PC-9 (cell line): ENCODE results near the gene SPEG. TPM values are rescaled to one million over a fixed set of nuclear protein-coding genes. Genes with fewer than 3 reads are reported as not detected.

Experiments
- BruUV-seq: library from RNA; stranded (reverse); fragments of 400-500 nt; replicated peaks from 2 replicates; lab custom pipeline; 2021; lab: Mats Ljungman, UMichigan
- CTCF ChIA-PET: fragments of 300-600 bp; sonication (Branson Sonifier 250); formaldehyde crosslinking; loops from one replicate; lab custom pipeline; 2022; ENCODE audit warnings: antibody characterized with exemption; lab: Charles Lee
- POLR2A ChIA-PET: fragments of 300-600 bp; sonication (Branson Sonifier 250); formaldehyde crosslinking; loops from one replicate; lab custom pipeline; 2022; ENCODE audit warnings: antibody characterized with exemption; ENCODE audit not compliant: unreplicated experiment; lab: Charles Lee
- DNase-seq, 2 experiments: peaks; one replicate each; pipeline versions ENCODE4 v3.0.0 to v3.0.0-alpha.2; 2015 to 2022; ENCODE audit warnings: mixed read lengths in 1 of 2
- H2AFZ ChIP-seq: fragments of 200-600 bp; sonication (generic); 2 replicates; pipeline ENCODE4 v1.8.1; 2017; ENCODE audit warnings: antibody characterized with exemption
- H3F3A ChIP-seq: fragments of 200-600 bp; sonication (generic); 2 replicates; pipeline ENCODE4 v1.8.1; 2017; ENCODE audit warnings: antibody characterized with exemption, mild to moderate bottlenecking, low read depth; ENCODE audit not compliant: insufficient read depth
- H3K27ac ChIP-seq: fragments of 200-600 bp; sonication (generic); 2 replicates; pipeline ENCODE4 v1.6.1; 2016; ENCODE audit warnings: mixed run types
- H3K27me3 ChIP-seq: fragments of 200-600 bp; sonication (generic); 2 replicates; pipeline ENCODE4 v1.6.1; 2016; ENCODE audit warnings: low read depth, mixed run types; ENCODE audit not compliant: insufficient read depth
- H3K36me3 ChIP-seq: fragments of 200-600 bp; sonication (generic); 2 replicates; pipeline ENCODE4 v1.6.1; 2016; ENCODE audit warnings: low read depth, mixed run types
- H3K4me1 ChIP-seq: fragments of 200-600 bp; sonication (generic); replicated peaks from 2 replicates; pipeline ENCODE4 v1.6.1; 2016; ENCODE audit warnings: mixed run types; ENCODE audit not compliant: insufficient read depth
- H3K4me2 ChIP-seq: fragments of 200-600 bp; sonication (generic); 2 replicates; pipeline ENCODE4 v1.6.1; 2017; ENCODE audit warnings: mixed run types
- H3K4me3 ChIP-seq: fragments of 200-600 bp; sonication (generic); 2 replicates; pipeline ENCODE4 v1.6.1; 2016; ENCODE audit warnings: mixed run types
- H3K79me2 ChIP-seq: fragments of 200-600 bp; sonication (generic); 2 replicates; pipeline ENCODE4 v1.6.1; 2017; ENCODE audit warnings: low read depth, mixed run types
- H3K9me2 ChIP-seq: fragments of 200-600 bp; sonication (generic); 2 replicates; pipeline ENCODE4 v1.8.1; 2017; ENCODE audit warnings: mild to moderate bottlenecking; ENCODE audit not compliant: insufficient read depth
- H3K9me3 ChIP-seq: fragments of 200-600 bp; sonication (generic); 2 replicates; pipeline ENCODE4 v1.8.1; 2016; ENCODE audit warnings: low read depth; ENCODE audit not compliant: insufficient read depth
- H4K20me1 ChIP-seq: fragments of 200-600 bp; sonication (generic); 2 replicates; pipeline ENCODE4 v1.8.1; 2017; ENCODE audit not compliant: insufficient read depth
- EZH2 ChIP-seq: fragments of 200-600 bp; sonication (generic); IDR thresholded peaks from 2 replicates; pipeline ENCODE4 v1.8.0; 2017; ENCODE audit warnings: antibody characterized with exemption, low read depth
- intact Hi-C: fragments of 100-400 bp; cut with micrococcal nuclease; formaldehyde crosslinking; loops from one replicate; pipeline ENCODE4 v1.10.0; 2022; ENCODE audit not compliant: unreplicated experiment
- total RNA-seq: library from RNA; stranded (reverse); gene quantifications from 2 replicates; pipeline ENCODE4 v1.2.3, GENCODE V29; 2021
- TF ChIP-seq, protein P1 (sequence below): fragments of 200-600 bp; sonication (generic); conservative IDR thresholded peaks from 2 replicates; pipeline ENCODE4 v1.6.1; 2017; ENCODE audit warnings: mixed run types, antibody characterized with exemption, mild to moderate bottlenecking, moderate library complexity

The SPEG gene
- total RNA-seq, 1 experiment from 2014 or later, result 46.8 TPM

DNA sequence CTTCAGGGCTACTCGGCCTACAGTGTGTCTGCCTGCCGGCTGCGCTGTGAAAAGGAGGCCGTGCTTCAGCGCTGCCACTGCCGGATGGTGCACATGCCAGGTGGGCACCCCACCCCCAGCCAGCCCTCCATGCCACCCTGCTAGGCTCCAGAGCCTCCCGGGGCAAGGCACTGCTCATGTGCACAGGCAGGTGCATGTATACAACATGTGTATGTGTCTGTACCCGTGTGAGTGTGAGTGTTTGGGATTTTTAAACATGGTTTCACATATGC lies 97.7 kb downstream of the SPEG start:
- H3K27me3 ChIP-seq, result peaks cover 31% of the 10 kb centered on the region
- no peaks in the 10 kb centered on the region for H4K20me1 ChIP-seq
- H3K79me2 ChIP-seq, result no peaks in the 10 kb centered on the region
- BruUV-seq, result no TSS peak
- no peaks in the 10 kb centered on the region for H3K36me3 ChIP-seq
- no peak overlapping the region for H3K27ac ChIP-seq
- H3K4me3 ChIP-seq, result no peak overlapping the region
- ChIA-PET CTCF (interaction anchor here (0.5 to 0.8 kb wide), 2 partner anchors 10 to 34 kb away, joined by 7 to 9 read pairs; partner anchors contain the start of gene GMPPA), POLR2A (no interaction called here)
- H3K9me3 ChIP-seq, result no peaks in the 10 kb centered on the region
- no peak for TF ChIP-seq EZH2
- TF ChIP-seq, protein P1, sequence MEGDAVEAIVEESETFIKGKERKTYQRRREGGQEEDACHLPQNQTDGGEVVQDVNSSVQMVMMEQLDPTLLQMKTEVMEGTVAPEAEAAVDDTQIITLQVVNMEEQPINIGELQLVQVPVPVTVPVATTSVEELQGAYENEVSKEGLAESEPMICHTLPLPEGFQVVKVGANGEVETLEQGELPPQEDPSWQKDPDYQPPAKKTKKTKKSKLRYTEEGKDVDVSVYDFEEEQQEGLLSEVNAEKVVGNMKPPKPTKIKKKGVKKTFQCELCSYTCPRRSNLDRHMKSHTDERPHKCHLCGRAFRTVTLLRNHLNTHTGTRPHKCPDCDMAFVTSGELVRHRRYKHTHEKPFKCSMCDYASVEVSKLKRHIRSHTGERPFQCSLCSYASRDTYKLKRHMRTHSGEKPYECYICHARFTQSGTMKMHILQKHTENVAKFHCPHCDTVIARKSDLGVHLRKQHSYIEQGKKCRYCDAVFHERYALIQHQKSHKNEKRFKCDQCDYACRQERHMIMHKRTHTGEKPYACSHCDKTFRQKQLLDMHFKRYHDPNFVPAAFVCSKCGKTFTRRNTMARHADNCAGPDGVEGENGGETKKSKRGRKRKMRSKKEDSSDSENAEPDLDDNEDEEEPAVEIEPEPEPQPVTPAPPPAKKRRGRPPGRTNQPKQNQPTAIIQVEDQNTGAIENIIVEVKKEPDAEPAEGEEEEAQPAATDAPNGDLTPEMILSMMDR, result no peak
- DNase-seq, result no peak
- no peaks in the 10 kb centered on the region for H3K4me1 ChIP-seq
- no peak overlapping the region for H3K4me2 ChIP-seq
- no peaks in the 10 kb centered on the region for H3K9me2 ChIP-seq
- no peak overlapping the region for H2AFZ ChIP-seq
- intact Hi-C loops, result loop anchor here (5.0 kb wide), 2 partner anchors 235 to 520 kb away; no protein-coding TSS in a partner anchor
- H3F3A ChIP-seq, result peaks cover under 1% of the 10 kb centered on the region; the same call in 1 of the 2 replicates

DNA sequence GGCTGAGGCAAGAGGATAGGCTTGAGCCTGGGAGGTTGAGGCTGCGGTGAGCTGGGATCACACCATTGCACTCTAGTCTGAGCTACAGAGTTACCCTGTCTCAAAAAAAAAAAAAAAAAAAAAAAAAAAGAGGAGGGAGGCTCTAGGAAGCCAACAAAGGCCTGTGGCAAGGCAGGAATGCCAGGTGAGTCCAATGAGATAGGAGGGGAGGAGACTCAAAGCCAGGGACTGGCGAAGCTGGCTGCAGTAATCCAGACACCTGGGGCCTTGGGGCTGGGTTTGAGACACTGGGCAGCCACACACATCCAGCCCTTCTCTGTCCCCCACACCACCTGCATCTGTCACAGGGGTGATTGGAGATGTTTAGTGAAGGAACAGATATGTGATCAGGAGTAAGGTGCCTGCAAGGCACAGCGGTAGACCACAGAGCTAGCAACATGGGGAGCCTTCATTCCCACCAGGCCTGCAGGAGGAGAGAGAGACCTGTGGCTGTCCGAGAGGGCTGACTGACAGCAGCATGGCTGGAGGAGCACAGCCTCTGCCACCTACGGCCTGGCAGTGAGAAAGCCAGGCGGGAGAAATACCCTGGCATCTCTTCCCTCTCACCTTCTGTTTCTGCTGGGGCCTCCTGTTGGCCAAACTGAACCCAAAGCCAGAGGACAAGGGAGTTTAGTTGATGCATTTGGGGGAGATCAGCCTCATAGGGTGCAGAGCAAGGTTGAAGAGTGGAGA lies 99.5 kb downstream of the SPEG start:
- no peak overlapping the region for H3K4me2 ChIP-seq
- CTCF ChIA-PET, result interaction anchor here (0.7 kb wide), 1 partner anchor 48 kb away, joined by 19 read pairs; no protein-coding TSS in a partner anchor
- no peaks in the 10 kb centered on the region for H3K9me2 ChIP-seq
- no peaks in the 10 kb centered on the region for H3K79me2 ChIP-seq
- H3F3A ChIP-seq, result peaks cover 6% of the 10 kb centered on the region; the same call in 1 of the 2 replicates
- H3K27ac ChIP-seq, result no peak overlapping the region
- no peak overlapping the region for H3K4me3 ChIP-seq
- H3K27me3 ChIP-seq, result peaks cover 13% of the 10 kb centered on the region
- POLR2A ChIA-PET, result no interaction called here
- peak; percentile 61 to 63 for DNase-seq
- H4K20me1 ChIP-seq, result peaks cover 7% of the 10 kb centered on the region; the same call in 1 of the 2 replicates
- BruUV-seq, result no TSS peak
- no peaks in the 10 kb centered on the region for H3K9me3 ChIP-seq
- intact Hi-C loops, result loop anchor here (5.0 kb wide), 2 partner anchors 237 to 522 kb away; no protein-coding TSS in a partner anchor
- TF ChIP-seq, protein P1, result no peak
- TF ChIP-seq EZH2, result no peak
- H3K36me3 ChIP-seq, result no peaks in the 10 kb centered on the region
- no peak overlapping the region for H2AFZ ChIP-seq
- no peaks in the 10 kb centered on the region for H3K4me1 ChIP-seq

DNA sequence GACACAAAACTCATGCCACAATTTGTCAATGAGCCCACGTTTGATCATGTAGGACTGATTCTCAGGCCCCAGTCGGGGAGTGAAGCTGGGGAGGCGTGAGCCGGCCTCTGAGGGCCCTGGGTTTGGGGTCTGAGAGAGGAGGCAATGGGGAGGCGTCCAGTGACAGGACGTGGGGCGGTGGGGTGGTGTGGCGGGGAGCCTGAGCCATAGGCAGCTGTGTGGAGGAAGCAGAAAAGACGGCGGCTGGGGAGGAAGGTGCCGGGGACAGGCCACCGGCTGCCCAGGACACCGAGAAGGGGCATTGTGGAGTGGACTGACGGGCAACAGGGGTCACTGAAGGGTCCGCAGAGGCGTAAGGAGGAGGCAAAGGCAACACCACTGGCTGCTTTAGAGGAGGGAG lies 101.8 kb downstream of the SPEG start:
- H3K79me2 ChIP-seq, result peaks cover 4% of the 10 kb centered on the region; the same call in 1 of the 2 replicates
- no TSS peak for BruUV-seq
- H3K4me1 ChIP-seq, result no peaks in the 10 kb centered on the region
- peaks cover 21% of the 10 kb centered on the region for H4K20me1 ChIP-seq
- no peak overlapping the region for H3K4me2 ChIP-seq
- H3K27ac ChIP-seq, result no peak overlapping the region
- TF ChIP-seq EZH2, result no peak
- TF ChIP-seq, protein P1, result no peak
- H3K9me2 ChIP-seq, result no peaks in the 10 kb centered on the region
- no peaks in the 10 kb centered on the region for H3K9me3 ChIP-seq
- H3K4me3 ChIP-seq, result no peak overlapping the region
- intact Hi-C loops, result no loop called here
- POLR2A ChIA-PET, result no interaction called here
- DNase-seq, result no peak
- no peak overlapping the region for H2AFZ ChIP-seq
- peaks cover 11% of the 10 kb centered on the region; the same call in 1 of the 2 replicates for H3F3A ChIP-seq
- peaks cover 5% of the 10 kb centered on the region; the same call in 1 of the 2 replicates for H3K27me3 ChIP-seq
- peaks cover 9% of the 10 kb centered on the region for H3K36me3 ChIP-seq
- CTCF ChIA-PET, result no interaction called here
